Neural crest cell (in vitro differentiated cells): Measurements from ENCODE around the gene YIPF6. TPM values are rescaled to one million over a fixed set of nuclear protein-coding genes. Genes with fewer than 3 reads are reported as not detected.

Experiments
- DNase-seq: peaks from one replicate; pipeline ENCODE4 v3.0.0; 2021; ENCODE audit warnings: low read depth, mixed read lengths, low spot score
- H3K27ac Mint-ChIP-seq: one replicate; pipeline ENCODE4 v1.8.0; 2021; ENCODE audit warnings: mild to moderate bottlenecking, mixed read lengths; ENCODE audit not compliant: unreplicated experiment
- H3K27me3 Mint-ChIP-seq: 2 replicates; pipeline ENCODE4 v1.8.0; 2021; ENCODE audit warnings: low read depth, mild to moderate bottlenecking, mixed read lengths
- H3K36me3 Mint-ChIP-seq: 2 replicates; pipeline ENCODE4 v1.8.0; 2021; ENCODE audit warnings: low read depth, mild to moderate bottlenecking, mixed read lengths
- H3K4me1 Mint-ChIP-seq: 2 replicates; pipeline ENCODE4 v1.8.0; 2021; ENCODE audit warnings: mixed read lengths
- H3K4me3 Mint-ChIP-seq: one replicate; pipeline ENCODE4 v1.8.0; 2021; ENCODE audit warnings: mild to moderate bottlenecking, mixed read lengths
- H3K9me3 Mint-ChIP-seq: 2 replicates; pipeline ENCODE4 v1.8.0; 2021; ENCODE audit warnings: mixed read lengths
- CTCF ChIP-seq: fragments of 200-600 bp; sonication (generic); conservative IDR thresholded peaks from 2 replicates; pipeline ENCODE4 v1.5.0; 2021; ENCODE audit warnings: antibody characterized with exemption, mild to moderate bottlenecking
- total RNA-seq: library from RNA; stranded (reverse); gene quantifications from 2 replicates; pipeline ENCODE4 v1.2.1, GENCODE V29; 2021

The YIPF6 gene
- total RNA-seq, 1 donor from 2014 or later, result 37.4 TPM

- H3K9me3 Mint-ChIP-seq, result peaks cover 23% of the 10 kb centered on the region
- no peaks in the 10 kb centered on the region for H3K4me1 Mint-ChIP-seq
- TF ChIP-seq CTCF, result no peak
- no peak overlapping the region for H3K4me3 Mint-ChIP-seq
- peaks cover 5% of the 10 kb centered on the region for H3K36me3 Mint-ChIP-seq
- DNase-seq, result no peak
- H3K27ac Mint-ChIP-seq, result no peak overlapping the region
- H3K27me3 Mint-ChIP-seq, result no peaks in the 10 kb centered on the region
Measured at GRCh38 chrX:68571292-68571609, 72.4 kb downstream of the YIPF6 start.

GRCh38 chrX:68571610-68572311 lies 72.9 kb downstream of the YIPF6 start:
- no peaks in the 10 kb centered on the region for H3K4me1 Mint-ChIP-seq
- peaks cover 21% of the 10 kb centered on the region for H3K9me3 Mint-ChIP-seq

GRCh38 chrX:68574240-68574639 lies 75.4 kb downstream of the YIPF6 start:
- Mint-ChIP-seq H3K27me3 (no peaks in the 10 kb centered on the region), H3K4me1 (no peaks in the 10 kb centered on the region), H3K27ac (no peak overlapping the region), H3K36me3 (peaks cover 2% of the 10 kb centered on the region), H3K9me3 (peaks cover 10% of the 10 kb centered on the region), H3K4me3 (no peak overlapping the region)
- no peak for TF ChIP-seq CTCF
- DNase-seq, result no peak

More at GRCh38 chrX:68571610-68572311, 72.9 kb downstream of the YIPF6 start:
- no peak for TF ChIP-seq CTCF
- Mint-ChIP-seq H3K27ac (no peak overlapping the region), H3K4me3 (no peak overlapping the region), H3K27me3 (no peaks in the 10 kb centered on the region), H3K36me3 (peaks cover 5% of the 10 kb centered on the region)
- DNase-seq, result no peak

GRCh38 chrX:68579810-68580209 lies 81.0 kb downstream of the YIPF6 start:
- Mint-ChIP-seq H3K9me3 (peaks cover 8% of the 10 kb centered on the region), H3K36me3 (no peaks in the 10 kb centered on the region), H3K27ac (no peak overlapping the region), H3K4me1 (no peaks in the 10 kb centered on the region), H3K4me3 (no peak overlapping the region), H3K27me3 (no peaks in the 10 kb centered on the region)
- DNase-seq, result no peak
- no peak for TF ChIP-seq CTCF

GRCh38 chrX:68584221-68584620 lies 85.4 kb downstream of the YIPF6 start:
- Mint-ChIP-seq H3K27ac (no peak overlapping the region), H3K36me3 (no peaks in the 10 kb centered on the region)
- no peak for DNase-seq

More at GRCh38 chrX:68584221-68584620, 85.4 kb downstream of the YIPF6 start:
- Mint-ChIP-seq H3K27me3 (no peaks in the 10 kb centered on the region), H3K9me3 (peaks cover 7% of the 10 kb centered on the region), H3K4me3 (no peak overlapping the region), H3K4me1 (no peaks in the 10 kb centered on the region)
- TF ChIP-seq CTCF, result no peak

Other genes with a start within 250 kb of the YIPF6 start
- 8.3 and 9.4 TPM in 2 replicates for gene OPHN1, start 65.6 kb upstream of the YIPF6 start, total RNA-seq
- gene STARD8, start 148.6 kb downstream of the YIPF6 start, total RNA-seq, result 1.5 and 1.8 TPM in 2 replicates